Medulla oblongata (tissue), 1 donor: ENCODE data around the gene FIBP.

ENCODE experiments used
- DNase-seq: peaks from one replicate; pipeline ENCODE4 v3.0.0-alpha.2; 2015; ENCODE audit errors: extremely low spot score

FIBP gene

DNA sequence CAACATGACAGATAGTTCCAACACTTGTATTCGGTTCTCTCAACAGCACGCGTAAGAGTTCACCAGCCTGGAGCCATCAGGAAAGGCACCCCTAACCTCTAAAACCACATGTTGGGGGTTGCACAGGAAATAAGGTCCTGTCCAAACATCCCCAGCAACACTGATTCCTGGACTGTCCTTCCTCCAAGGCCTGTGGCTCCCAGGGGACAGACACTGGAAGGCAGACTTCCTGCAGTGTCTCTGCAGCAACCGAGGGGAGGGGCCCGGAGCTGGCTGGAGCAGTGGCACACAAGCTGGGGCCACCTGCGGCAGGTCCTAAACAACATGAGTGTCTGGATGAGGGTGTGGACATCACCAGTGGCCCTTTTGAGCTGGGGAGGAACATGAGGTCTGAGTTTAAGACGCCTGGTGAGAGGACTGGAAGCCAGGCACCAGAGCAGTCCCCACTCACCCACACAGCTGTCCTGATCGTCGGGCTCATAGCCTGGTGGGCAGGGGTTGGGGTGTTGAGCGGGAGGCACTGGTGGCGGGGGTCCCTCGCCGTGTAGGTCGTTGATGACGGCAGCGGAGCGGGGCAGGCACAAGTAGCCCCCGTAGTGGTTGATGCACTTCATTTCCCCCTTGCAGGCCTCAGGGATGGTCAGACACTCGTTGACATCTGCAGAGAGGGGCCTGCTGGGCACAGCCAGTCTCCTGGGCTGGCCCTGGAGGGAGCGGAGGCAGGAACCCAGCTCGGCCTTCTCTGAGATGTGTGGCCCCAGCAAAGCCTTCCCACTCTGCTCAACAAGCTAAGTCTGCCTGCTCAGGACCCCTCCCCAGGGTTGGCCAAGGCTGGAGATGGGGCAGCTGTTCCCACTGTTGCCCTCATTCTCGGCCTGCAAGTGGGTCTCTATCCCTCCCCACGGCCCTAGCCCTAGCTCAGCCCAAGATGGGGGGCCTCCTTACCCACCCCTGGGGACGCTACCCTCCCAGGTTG, 17.3 kb downstream of the FIBP start:
- no peak for DNase-seq

DNA sequence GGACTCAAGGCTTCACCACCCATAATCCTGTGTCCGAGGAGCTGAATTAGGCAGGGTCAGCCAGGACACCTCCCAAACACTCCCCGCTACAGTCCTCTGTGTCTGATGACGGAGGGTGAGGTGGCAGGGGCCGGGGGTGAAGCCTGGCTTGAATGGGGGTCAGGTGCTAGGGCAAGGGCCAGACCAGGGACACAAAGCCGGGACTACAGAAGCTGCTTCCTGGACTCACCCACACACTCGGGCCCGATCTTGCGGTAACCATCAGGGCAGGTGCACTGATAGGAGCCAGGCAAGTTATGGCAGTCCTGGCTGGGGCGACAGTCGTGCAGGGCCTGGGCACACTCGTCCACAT, 18.0 kb downstream of the FIBP start:
- DNase-seq, result no peak

- no peak for DNase-seq
These were observed 18.5 kb downstream of the FIBP start for GRCh38 chr11:65869643-65870306.

DNA sequence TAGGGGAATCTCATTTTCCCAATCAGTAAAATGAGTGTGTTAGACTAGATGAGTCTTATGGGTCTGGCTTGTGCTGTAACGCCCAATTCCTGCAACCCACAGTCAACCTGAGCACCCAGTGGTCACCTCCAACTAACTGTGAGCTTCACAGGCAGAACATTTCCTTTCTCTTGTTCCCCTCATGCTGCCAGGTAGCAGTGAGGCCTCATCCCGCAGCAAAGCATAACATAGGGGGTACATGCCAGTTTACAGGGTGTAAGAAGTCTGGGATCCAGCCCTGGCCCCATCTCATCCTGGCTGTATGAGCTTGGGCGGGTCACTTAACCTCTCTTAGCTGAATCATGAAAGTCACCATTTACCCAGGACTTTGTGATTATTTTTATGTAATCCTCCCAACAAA, 19.4 kb downstream of the FIBP start:
- no peak for DNase-seq

DNA sequence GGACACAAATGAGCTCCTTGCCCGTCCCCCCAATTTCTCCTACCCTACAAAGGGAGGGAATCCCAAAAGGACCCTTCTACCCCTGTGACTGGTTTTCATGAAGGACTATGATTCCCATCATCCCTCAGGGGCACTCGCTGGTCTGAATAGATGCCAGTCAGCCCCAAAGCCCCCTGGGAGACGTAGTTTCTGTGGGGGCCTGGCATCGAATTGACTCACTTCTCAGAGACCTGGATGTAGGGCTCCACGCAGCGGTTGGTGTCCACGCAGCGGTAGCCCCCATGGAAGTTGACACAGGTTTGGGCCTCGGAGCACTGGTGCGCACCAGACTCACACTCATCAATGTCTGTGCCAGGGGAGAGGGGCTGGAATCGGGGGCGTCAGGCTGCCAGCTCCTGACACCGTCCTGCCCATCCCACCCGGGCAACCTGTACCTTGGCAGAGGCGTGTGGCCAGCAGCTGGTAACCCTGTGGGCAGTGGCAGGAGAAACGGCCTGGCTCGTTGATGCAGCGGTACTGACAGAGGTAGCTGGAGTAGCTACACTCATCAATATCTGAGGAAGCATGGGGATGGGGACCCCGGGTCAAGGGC, 20.1 kb downstream of the FIBP start:
- DNase-seq, result peak; percentile 38

DNA sequence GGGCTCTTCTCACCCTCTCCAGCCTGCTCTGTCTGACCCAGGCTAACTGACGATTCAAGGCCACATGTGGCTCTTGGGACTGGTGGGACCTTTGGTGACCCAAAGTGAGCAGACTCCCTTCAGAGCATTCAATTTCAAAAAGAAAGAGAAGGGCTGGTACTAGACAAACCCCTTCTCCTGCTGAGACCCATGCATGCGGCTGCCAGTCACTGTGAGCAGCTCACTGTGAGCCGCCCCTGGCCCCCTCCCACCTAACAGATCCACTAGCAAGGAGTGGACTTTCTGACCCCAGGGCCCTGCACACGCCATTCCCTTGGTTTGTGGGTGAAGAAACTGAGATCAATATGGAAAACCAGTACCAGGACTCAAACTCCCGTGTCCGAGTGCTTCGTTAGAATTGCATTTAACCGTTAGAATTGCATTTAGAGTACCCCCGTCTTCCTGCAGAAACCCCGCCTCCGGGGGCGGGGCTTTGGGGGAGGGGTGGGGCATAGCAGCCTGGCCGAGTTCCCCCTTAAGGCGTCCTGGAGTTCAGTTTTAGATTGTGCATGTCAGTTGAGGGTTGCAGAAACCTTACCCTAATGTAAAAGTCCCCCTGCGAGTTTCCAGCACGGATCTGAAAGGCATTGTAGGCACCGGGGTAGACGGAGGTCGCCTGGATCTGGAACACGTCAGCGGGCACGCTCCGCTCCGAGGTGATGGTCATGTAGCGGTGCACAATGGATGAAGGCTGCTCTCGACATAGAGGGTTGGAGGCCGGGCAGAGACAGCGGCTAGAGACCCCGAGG, 20.8 kb downstream of the FIBP start:
- DNase-seq, result no peak

DNA sequence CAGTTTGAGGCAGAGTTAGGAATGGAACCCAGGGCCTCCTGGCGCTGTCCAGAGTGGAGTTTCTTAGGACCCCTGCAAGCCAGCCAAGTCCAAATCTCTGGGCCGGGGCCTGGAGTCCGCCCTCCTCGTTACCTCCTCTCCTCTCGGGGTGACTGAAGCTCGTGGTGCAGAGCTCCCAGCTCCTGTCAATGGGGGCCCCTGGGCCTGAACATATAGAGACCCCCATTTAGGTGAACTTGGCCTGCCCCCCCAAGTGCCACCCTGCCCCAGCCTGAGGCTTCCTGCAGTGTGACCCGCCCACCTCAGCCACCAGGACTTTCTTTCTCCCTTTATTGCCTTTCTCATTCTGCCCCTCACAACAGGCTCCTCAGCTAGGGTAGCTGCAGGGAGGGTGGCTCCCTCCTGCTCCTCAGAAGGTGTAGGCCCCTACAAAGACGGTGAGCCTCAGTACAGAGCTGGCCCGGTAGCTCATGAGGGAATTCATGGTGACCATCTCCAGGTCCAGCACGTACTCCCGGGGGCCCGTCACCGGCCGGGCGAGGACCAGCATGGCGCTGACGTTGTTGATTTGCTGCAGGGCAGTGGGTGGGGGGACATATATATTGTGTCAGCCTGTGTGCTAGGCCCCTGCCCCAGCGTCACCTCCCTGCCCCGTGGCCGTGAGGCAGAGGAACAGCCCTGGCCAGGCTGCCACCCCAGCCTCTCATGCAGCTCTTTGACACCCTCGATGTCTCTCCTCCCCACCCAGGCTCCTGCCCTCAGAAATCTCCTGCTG, 21.6 kb downstream of the FIBP start:
- no peak for DNase-seq

GRCh38 chr11:65865550-65866172, 22.6 kb downstream of the FIBP start:
- no peak for DNase-seq

GRCh38 chr11:65864706-65865471, 23.4 kb downstream of the FIBP start:
- no peak for DNase-seq

- no peak for DNase-seq
These were observed 24.2 kb downstream of the FIBP start for GRCh38 chr11:65863889-65864705.

- no peak for DNase-seq
These were observed 25.1 kb downstream of the FIBP start for GRCh38 chr11:65862941-65863888.

GRCh38 chr11:65862191-65862735, 26.0 kb downstream of the FIBP start:
- DNase-seq, result no peak

DNA sequence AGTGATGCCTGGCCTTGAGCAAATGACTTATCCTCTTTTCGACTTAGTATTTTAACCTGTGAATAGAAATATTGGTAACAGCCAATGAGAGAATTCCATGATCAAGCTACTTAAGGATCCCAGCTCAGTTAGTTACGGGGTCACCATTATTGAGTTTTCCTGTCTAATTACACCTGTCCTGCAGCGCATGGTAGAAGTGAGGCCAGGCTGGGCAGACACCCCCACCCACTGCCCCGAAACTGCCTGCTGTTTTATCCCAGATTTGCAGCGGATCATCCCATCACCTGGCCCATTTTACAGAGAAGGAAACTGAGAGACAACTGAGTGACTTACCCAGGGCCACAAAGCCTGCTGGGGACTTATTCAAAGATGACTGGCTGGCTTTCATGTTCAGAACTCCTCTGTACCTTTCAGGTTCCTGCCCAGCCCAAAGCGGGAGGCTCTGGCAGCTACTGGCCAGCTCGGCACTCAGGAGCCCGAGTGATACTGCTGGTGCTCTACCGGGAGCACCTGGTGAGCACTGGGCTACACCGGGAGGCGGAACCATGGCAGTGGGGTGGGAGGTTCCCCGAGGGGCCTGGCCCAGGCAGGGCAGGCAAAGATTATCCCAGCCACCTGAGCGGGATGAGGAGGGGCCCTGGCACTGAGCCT, 26.6 kb downstream of the FIBP start:
- no peak for DNase-seq

DNA sequence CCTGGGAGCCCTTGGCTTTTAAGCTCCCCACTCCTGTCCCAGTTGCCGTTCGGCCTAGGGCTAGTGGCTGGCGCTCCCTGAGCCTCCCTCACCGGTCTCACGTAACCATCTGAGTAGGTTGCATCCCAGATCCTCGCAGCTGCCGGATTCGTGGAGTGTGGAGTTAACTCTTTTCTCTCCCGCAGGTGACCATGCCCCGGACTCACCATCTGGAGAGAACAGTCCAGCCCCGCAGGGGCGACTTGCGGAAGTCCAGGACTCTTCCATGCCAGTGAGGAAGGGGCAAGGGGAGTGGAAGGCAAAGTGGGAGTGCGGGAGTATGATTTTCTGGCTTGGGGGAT, 27.1 kb downstream of the FIBP start:
- DNase-seq, result no peak

DNA sequence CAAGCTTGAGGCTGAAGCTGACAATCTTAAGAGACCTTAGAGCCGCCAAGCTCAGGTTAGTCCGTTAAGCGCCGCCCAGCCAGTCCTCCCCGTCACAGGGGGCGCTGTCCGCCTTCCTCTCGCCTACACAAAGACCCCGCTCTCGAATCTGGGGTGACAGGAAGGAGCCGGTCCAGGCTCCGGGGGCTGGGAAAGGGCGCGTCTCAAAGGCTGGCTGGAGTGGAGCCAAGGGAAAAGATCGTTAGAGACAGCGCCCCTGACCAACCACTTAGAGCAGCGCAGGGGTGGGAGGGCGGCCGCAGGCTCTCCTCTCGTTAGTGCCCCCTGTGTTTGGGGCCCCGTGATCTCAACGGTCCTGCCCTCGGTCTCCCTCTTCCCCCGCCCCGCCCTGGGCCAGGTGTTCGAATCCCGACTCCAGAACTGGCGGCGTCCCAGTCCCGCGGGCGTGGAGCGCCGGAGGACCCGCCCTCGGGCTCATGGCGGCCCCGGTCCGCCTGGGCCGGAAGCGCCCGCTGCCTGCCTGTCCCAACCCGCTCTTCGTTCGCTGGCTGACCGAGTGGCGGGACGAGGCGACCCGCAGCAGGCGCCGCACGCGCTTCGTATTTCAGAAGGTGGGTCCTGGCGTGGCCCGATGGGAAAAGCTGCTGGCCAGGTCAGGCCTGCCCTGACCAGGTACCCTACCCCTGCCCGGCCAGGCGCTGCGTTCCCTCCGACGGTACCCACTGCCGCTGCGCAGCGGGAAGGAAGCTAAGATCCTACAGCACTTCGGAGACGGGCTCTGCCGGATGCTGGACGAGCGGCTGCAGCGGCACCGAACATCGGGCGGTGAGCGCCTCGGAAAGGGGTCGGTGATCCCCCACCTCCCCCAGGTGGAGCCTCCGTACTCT, 27.8 kb downstream of the FIBP start, which contains the start of gene MUS81:
Gene MUS81, plus strand, starts transcription at position 156 of the 887 bp plus-strand sequence. Its CDS starts 321 bp downstream, at position 477.
- DNase-seq, result peak; percentile 97

DNA sequence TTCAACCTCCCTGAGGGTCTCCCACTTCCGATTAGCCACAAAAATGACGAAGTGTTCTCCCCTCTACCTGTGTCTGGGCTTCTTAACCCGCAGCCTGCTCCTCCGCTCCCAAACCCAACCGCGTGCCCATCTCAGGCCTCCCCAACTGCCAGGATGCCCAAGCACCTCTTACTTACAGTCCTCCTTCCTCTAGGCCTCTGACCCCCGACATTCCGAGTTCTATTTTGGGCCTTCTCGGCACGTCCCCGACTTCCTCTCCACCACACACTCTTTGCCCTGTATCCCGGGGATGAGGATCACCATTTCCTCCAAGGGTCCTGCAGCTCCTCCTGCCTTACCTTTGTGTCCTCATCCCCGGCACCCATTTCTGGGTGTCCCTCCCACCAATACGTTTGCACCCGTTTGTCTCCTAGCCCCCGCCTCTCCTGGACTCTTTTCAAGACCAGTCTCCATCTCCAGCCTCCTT, 28.4 kb downstream of the FIBP start:
- DNase-seq, result no peak
